Neuronal stem cell (in vitro differentiated cells): Measurements from ENCODE around the gene SINHCAF.
A peak's percentile ranks its signal among the peaks of the same experiment; 100 is the strongest.

Source experiments
- DNase-seq: peaks from one replicate; pipeline ENCODE4 v3.0.0-alpha.2; 2013; ENCODE audit warnings: low spot score
- H2AFZ ChIP-seq: one replicate; pipeline ENCODE4 v1.6.1; 2013; ENCODE audit warnings: mild to moderate bottlenecking, low read length, inconsistent platforms
- H2AK5ac ChIP-seq: 2 replicates; pipeline ENCODE4 v1.6.1; 2013; ENCODE audit warnings: low read depth, mild to moderate bottlenecking, inconsistent platforms, low read length, moderate library complexity, mixed read lengths
- H2BK120ac ChIP-seq: 2 replicates; pipeline ENCODE4 v1.6.1; 2013; ENCODE audit warnings: low read depth, mild to moderate bottlenecking, inconsistent platforms, low read length, moderate library complexity, mixed read lengths
- H2BK12ac ChIP-seq: one replicate; pipeline ENCODE4 v1.6.1; 2013; ENCODE audit warnings: low read length, inconsistent platforms
- H2BK15ac ChIP-seq: 2 replicates; pipeline ENCODE4 v1.6.1; 2013; ENCODE audit warnings: mild to moderate bottlenecking, low read length, inconsistent platforms, mixed read lengths
- H2BK5ac ChIP-seq: one replicate; pipeline ENCODE4 v1.6.1; 2013; ENCODE audit warnings: inconsistent platforms, mild to moderate bottlenecking, low read length, moderate library complexity
- H3K14ac ChIP-seq: one replicate; pipeline ENCODE4 v1.6.1; 2013; ENCODE audit warnings: low read length, inconsistent platforms
- H3K18ac ChIP-seq: 2 replicates; pipeline ENCODE4 v1.6.1; 2013; ENCODE audit warnings: low read length, inconsistent platforms
- H3K23ac ChIP-seq: 2 replicates; pipeline ENCODE4 v1.6.1; 2013; ENCODE audit warnings: low read depth, mild to moderate bottlenecking, mixed read lengths, low read length, inconsistent platforms; ENCODE audit not compliant: poor library complexity
- H3K27ac ChIP-seq: replicated peaks from 3 replicates; pipeline ENCODE4 v1.5.1; 2013; ENCODE audit warnings: low read length, inconsistent platforms
- H3K27me3 ChIP-seq, 3 experiments: 2 replicates each; pipeline ENCODE4 v1.6.1; 2013; ENCODE audit warnings: low read length in 3 of 3, mild to moderate bottlenecking in 2 of 3, inconsistent platforms in 1 of 3, low read depth in 1 of 3, mixed read lengths in 1 of 3, moderate library complexity in 1 of 3; ENCODE audit not compliant: control insufficient read depth in 3 of 3, insufficient read depth in 3 of 3
- H3K36me3 ChIP-seq, 2 donors: replicated peaks in 1 of 2; 2 replicates each; pipeline ENCODE4 v1.6.1; 2013; ENCODE audit warnings: low read length in 2 of 2; ENCODE audit not compliant: control insufficient read depth in 2 of 2, insufficient read depth in 2 of 2
- H3K4ac ChIP-seq: 2 replicates; pipeline ENCODE4 v1.6.1; 2013; ENCODE audit warnings: inconsistent platforms, mild to moderate bottlenecking, low read length, moderate library complexity
- H3K4me1 ChIP-seq, 2 donors: 1 replicate in 1 of 2; 2 replicates in 1 of 2; pipeline ENCODE4 v1.6.1; 2013; ENCODE audit warnings: low read length in 2 of 2, low read depth in 1 of 2; ENCODE audit not compliant: control insufficient read depth in 2 of 2, insufficient read depth in 1 of 2
- H3K4me2 ChIP-seq: one replicate; pipeline ENCODE4 v1.6.1; 2013; ENCODE audit warnings: mild to moderate bottlenecking, low read length, inconsistent platforms; ENCODE audit not compliant: insufficient read depth, poor library complexity, severe bottlenecking
- H3K4me3 ChIP-seq, 2 donors: 2 replicates each; pipeline ENCODE4 v1.5.1; 2013; ENCODE audit warnings: low read length in 2 of 2, mild to moderate bottlenecking in 2 of 2, inconsistent platforms in 1 of 2, moderate library complexity in 1 of 2
- H3K79me1 ChIP-seq: one replicate; pipeline ENCODE4 v1.6.1; 2013; ENCODE audit warnings: low read depth, mild to moderate bottlenecking, inconsistent platforms, low read length, moderate library complexity
- H3K9ac ChIP-seq: one replicate; pipeline ENCODE4 v1.6.1; 2013; ENCODE audit warnings: mild to moderate bottlenecking, low read depth, low read length, inconsistent platforms; ENCODE audit not compliant: poor library complexity
- H3K9me3 ChIP-seq, 2 donors: replicated peaks in 1 of 2; 2 replicates each; pipeline versions ENCODE3 to v1.6.1; 2013; ENCODE audit warnings: low read length in 2 of 2, mild to moderate bottlenecking in 2 of 2, inconsistent platforms in 1 of 2, low read depth in 1 of 2, mixed read lengths in 1 of 2, moderate library complexity in 1 of 2; ENCODE audit not compliant: control insufficient read depth in 2 of 2, insufficient read depth in 1 of 2
- H4K8ac ChIP-seq: one replicate; pipeline ENCODE4 v1.6.1; 2013; ENCODE audit warnings: low read depth, mild to moderate bottlenecking, inconsistent platforms, low read length, moderate library complexity
- H4K91ac ChIP-seq: one replicate; pipeline ENCODE4 v1.6.1; 2013; ENCODE audit warnings: low read length, low read depth, mild to moderate bottlenecking, inconsistent platforms; ENCODE audit not compliant: poor library complexity
- WGBS, 2 donors: extraction: QIAGEN DNeasy Blood & Tissue Kit; methylation state at CpG; one replicate each; pipeline ENCODE4 v1.1.7; 2013; ENCODE audit warnings: missing lambda C conversion rate in 2 of 2, mixed read lengths in 1 of 2; ENCODE audit not compliant: insufficient read length in 2 of 2, insufficient replicate concordance in 1 of 2; ENCODE audit errors: extremely low coverage in 2 of 2; 5-methylcytosine and 5-hydroxymethylcytosine counted together

Gene SINHCAF

GRCh38 chr12:31236998-31237637 lies 88.8 kb downstream of the SINHCAF start:
- Histone ChIP-seq H3K79me1 (no peaks in the 10 kb centered on the region), H3K4me3 (no peak overlapping the region), H2BK12ac (no peak overlapping the region), H2BK15ac (no peak overlapping the region), H3K9me3 (no peaks in the 10 kb centered on the region), H3K27me3 (peaks cover 0 to 29% (median 0%) of the 10 kb centered on the region in 3 experiments), H3K4me2 (no peak overlapping the region), H2BK5ac (no peak overlapping the region), H4K91ac (no peak overlapping the region), H3K4ac (no peak overlapping the region), H3K4me1 (peaks cover 2 to 3% of the 10 kb centered on the region in 2 donors), H3K36me3 (no peaks in the 10 kb centered on the region), H2AFZ (no peak overlapping the region), H2AK5ac (no peak overlapping the region), H3K9ac (no peak overlapping the region), H2BK120ac (no peak overlapping the region), H3K18ac (no peak overlapping the region), H4K8ac (no peak overlapping the region), H3K14ac (no peak overlapping the region), H3K23ac (no peak overlapping the region), H3K27ac (no peak overlapping the region)
- no CpG with 5 or more reads among the region's 11 CpGs for WGBS, 2 donors
- no peak for DNase-seq

GRCh38 chr12:31235868-31236395 lies 90.0 kb downstream of the SINHCAF start:
- Histone ChIP-seq H3K14ac (no peak overlapping the region), H4K8ac (no peak overlapping the region), H2BK5ac (no peak overlapping the region), H3K4me2 (no peak overlapping the region), H3K9ac (no peak overlapping the region), H2BK120ac (no peak overlapping the region), H3K23ac (no peak overlapping the region), H3K4me1 (peaks cover 2 to 3% of the 10 kb centered on the region in 2 donors), H2BK15ac (no peak overlapping the region), H3K27me3 (peaks cover 0 to 22% (median 0%) of the 10 kb centered on the region in 3 experiments), H2AFZ (peak overlapping the region; percentile 82), H3K36me3 (no peaks in the 10 kb centered on the region), H3K27ac (no peak overlapping the region), H3K79me1 (no peaks in the 10 kb centered on the region), H2BK12ac (no peak overlapping the region), H3K18ac (peak overlapping the region; percentile 44), H2AK5ac (no peak overlapping the region), H4K91ac (no peak overlapping the region), H3K4me3 (no peak overlapping the region), H3K4ac (no peak overlapping the region), H3K9me3 (peaks cover 6 to 12% of the 10 kb centered on the region in 2 donors)
- no CpG with 5 or more reads among the region's 9 CpGs for WGBS, 2 donors
- DNase-seq = no peak

GRCh38 chr12:31234955-31235867 lies 90.7 kb downstream of the SINHCAF start:
- H3K79me1 ChIP-seq = no peaks in the 10 kb centered on the region
- peaks cover 2 to 3% of the 10 kb centered on the region in 2 donors for H3K4me1 ChIP-seq
- no peak overlapping the region for H3K9ac ChIP-seq
- no peak overlapping the region for H3K27ac ChIP-seq
- H3K9me3 ChIP-seq = peaks cover 6 to 12% of the 10 kb centered on the region in 2 donors
- no CpG with 5 or more reads among the region's 12 CpGs for WGBS, 2 donors
- no peak overlapping the region for H2BK15ac ChIP-seq
- H3K18ac ChIP-seq = peak overlapping the region; percentile 17
- H3K14ac ChIP-seq = no peak overlapping the region
- no peak overlapping the region for H2BK12ac ChIP-seq
- no peak overlapping the region for H3K23ac ChIP-seq
- peaks cover 0 to 22% (median 0%) of the 10 kb centered on the region in 3 experiments for H3K27me3 ChIP-seq
- H2AFZ ChIP-seq = peak overlapping the region; percentile 82
- H4K8ac ChIP-seq = no peak overlapping the region
- H3K4ac ChIP-seq = no peak overlapping the region
- DNase-seq = peak; percentile 44
- H4K91ac ChIP-seq = no peak overlapping the region
- no peak overlapping the region for H3K4me2 ChIP-seq
- no peak overlapping the region for H2BK5ac ChIP-seq
- H2AK5ac ChIP-seq = no peak overlapping the region
- H3K36me3 ChIP-seq = no peaks in the 10 kb centered on the region
- H3K4me3 ChIP-seq = no peak overlapping the region
- no peak overlapping the region for H2BK120ac ChIP-seq
